ENCODE measurements around the gene IFI27.

DNA sequence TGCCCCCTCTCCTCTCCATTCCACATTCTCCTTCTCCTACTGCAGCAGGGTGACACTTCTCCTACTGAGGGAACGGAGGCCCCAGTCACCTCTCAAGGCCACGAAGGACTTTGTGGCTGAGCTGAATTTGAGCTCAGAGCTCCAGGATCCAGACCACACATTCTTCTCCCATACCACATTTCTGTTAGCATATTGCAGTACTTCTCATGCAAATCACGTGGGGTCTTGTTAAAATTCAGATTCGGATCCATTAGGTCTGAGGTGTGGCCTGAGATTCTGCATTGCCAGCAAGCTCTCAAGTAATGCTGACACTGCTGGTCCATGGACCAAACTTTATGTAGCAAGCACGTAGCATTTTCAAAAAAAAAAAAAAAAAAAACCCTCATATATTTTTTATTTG, 28.5 kb downstream of the IFI27 start:
- TF ChIP-seq POLR2A (IDR thresholded peaks at IDR 0.05; ENCODE audit: extremely low read depth, insufficient read length) (no peak), CTCF (IDR thresholded peaks at IDR 0.05; ENCODE audit: low read depth, low read length) (no peak)
